ENCODE results near the gene TRMT10B.

The TRMT10B gene

DNA sequence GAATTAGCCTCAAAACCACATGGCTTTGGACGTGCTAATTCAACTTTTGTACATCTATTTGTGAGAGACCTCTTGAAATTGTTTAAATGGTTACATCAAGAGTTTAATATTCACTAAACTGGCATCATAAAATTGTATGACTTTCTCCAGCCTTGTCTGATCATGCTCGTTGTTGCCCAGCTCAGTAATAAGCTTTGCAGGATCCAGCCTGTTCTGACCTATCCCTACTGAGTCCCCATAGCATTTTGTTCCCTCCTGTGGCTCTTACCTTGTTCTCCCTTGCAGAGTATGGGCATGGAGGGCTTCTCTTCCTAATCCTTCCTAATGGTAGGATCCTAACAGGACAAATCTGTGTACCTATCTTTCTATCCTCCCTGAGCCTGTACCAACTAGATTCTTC, 24.9 kb downstream of the TRMT10B start:
- no peak for DNase-seq (ENCODE audit: low read depth)
- no peak overlapping the region for H3K4me3 ChIP-seq (ENCODE audit: low read depth, low read length)
- TF ChIP-seq, protein P1, sequence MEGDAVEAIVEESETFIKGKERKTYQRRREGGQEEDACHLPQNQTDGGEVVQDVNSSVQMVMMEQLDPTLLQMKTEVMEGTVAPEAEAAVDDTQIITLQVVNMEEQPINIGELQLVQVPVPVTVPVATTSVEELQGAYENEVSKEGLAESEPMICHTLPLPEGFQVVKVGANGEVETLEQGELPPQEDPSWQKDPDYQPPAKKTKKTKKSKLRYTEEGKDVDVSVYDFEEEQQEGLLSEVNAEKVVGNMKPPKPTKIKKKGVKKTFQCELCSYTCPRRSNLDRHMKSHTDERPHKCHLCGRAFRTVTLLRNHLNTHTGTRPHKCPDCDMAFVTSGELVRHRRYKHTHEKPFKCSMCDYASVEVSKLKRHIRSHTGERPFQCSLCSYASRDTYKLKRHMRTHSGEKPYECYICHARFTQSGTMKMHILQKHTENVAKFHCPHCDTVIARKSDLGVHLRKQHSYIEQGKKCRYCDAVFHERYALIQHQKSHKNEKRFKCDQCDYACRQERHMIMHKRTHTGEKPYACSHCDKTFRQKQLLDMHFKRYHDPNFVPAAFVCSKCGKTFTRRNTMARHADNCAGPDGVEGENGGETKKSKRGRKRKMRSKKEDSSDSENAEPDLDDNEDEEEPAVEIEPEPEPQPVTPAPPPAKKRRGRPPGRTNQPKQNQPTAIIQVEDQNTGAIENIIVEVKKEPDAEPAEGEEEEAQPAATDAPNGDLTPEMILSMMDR (IDR thresholded peaks at IDR 0.05; ENCODE audit: insufficient read depth, low read depth, low read length, missing control alignments), result no peak

DNA sequence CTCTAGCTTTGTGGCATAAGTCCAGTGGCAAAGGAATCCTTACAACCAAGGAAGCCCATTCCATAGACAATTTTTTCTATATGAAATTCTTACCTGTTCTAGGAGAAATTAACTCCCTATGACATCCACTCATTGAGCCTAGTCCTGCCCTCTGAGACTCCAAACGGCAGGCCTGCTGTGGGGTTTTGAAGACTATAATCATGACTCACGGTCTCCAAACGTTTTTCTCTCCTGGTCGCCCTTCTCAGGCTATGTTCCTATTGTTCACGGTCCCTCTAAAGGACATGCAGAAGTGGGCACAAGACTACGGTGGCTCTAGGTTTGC, 30.6 kb downstream of the TRMT10B start:
- TF ChIP-seq, protein P1 (IDR thresholded peaks at IDR 0.05; ENCODE audit: insufficient read depth, low read depth, low read length, missing control alignments), result no peak
- peak overlapping the region; percentile 62 for H3K4me3 ChIP-seq (ENCODE audit: low read depth, low read length)
- no peak for DNase-seq (ENCODE audit: low read depth)

DNA sequence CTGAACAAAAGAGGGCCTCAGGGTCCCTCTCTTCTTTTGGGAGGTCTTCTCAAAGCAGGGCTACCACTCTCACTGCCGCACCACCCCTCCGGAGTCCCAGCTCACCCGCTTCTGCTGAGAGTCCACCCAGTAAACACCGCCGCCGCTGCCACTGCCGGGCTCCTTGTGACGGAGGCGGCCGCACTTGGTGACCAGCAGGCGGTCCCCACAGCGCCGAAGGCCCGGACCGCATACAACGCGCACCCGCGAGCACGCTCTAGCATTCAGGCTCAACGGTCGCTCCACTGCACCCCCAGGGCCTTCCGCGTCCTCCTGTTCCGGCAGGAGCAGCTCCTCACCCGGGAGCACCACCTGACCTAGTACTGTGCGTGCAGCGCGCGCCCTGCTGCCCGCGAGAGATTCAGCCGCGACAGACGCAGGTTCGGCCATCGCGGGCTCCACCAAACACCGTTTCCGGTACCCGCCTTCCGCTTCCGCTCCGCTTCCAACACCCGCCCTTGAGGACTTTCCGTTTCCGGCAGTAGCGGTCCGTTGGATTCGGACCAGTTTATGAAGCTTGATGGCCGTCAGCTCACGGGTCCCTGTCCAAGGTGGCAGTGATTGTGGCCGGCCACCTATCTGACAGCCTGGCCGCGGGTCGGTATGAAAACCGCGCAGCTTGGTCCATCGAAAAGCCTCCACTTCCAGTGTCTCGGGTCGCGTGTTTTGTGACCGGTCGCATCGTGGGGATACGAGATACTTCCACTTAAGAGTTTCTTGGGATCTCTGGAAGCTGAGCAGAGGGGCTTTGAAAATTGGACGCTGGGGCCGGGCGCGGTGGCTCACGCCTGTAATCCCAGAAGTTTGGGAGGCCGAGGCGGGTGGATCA, 31.2 kb downstream of the TRMT10B start, which contains the start of gene EXOSC3:
Gene EXOSC3 (minus strand): TSS at position 449 of the 868 bp plus-strand sequence. CDS start 20 bp downstream, at position 429.
- TF ChIP-seq, protein P1 (IDR thresholded peaks at IDR 0.05; ENCODE audit: insufficient read depth, low read depth, low read length, missing control alignments), result no peak
- DNase-seq (ENCODE audit: low read depth), result peak; percentile 95
- H3K4me3 ChIP-seq (ENCODE audit: low read depth, low read length), result peak within 1 kb of the TSS; percentile 62

DNA sequence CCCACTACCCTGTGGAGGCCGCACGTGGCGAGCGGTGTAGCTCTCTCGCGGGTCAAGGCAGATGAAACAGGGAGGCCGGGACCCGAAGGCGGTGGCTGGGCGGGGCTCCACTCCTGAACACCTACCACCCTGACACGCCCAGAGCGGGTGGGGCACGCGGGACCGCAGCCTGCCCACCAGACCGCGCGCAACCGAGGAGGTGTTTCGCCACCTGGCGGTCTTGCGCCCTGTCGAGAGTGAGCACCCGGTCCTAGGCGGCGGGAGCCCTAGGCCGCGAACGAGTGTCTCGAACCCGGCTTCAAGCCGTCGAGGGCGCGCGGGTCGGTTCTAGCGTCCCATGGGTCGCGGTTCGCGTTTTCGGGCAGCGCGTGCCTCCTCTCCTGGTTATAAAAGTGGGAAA, 33.5 kb downstream of the TRMT10B start:
- DNase-seq (ENCODE audit: low read depth), result no peak
- TF ChIP-seq, protein P1 (IDR thresholded peaks at IDR 0.05; ENCODE audit: insufficient read depth, low read depth, low read length, missing control alignments), result no peak
- H3K4me3 ChIP-seq (ENCODE audit: low read depth, low read length), result no peak overlapping the region

DNA sequence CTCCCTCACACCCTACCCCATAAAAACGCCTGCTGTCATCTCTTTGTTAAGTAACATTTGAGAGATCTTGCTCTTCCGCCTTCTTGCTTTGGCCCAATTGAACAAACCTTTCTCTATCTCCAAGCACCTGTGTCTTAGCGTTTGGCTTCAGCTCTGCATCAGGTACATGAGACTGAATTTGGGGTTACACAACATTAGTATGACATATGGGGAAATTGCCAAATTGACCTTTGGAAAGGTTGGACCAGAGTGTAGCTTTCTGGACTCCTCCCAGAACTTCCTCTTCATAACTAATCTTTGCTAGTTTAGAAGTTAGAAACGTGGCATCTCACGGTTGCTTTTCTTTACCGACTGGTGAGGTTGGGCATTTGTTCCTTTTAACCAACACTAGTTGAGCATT, 34.7 kb downstream of the TRMT10B start:
- no peak for DNase-seq (ENCODE audit: low read depth)
- H3K4me3 ChIP-seq (ENCODE audit: low read depth, low read length), result no peak overlapping the region
- TF ChIP-seq, protein P1 (IDR thresholded peaks at IDR 0.05; ENCODE audit: insufficient read depth, low read depth, low read length, missing control alignments), result no peak

DNA sequence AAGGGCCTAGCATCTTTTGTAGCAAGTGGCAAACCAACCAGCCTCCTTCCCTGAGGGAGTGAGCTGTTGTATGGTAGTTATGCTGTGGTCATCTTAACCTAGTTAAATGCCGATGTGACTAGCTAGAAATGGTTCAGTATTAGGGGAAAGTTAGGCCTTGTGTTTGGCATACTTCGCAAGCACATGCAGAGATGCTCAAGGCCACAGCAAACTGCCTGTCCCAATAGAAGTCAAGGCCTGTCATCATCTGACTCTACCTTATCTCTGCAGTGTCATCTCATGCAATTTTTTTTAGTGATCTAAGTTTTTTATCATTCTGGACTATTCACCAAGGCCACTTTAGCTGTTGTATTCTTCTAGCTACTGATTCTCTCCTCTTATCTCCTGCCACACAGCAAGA, 36.5 kb downstream of the TRMT10B start:
- no peak overlapping the region for H3K4me3 ChIP-seq (ENCODE audit: low read depth, low read length)
- TF ChIP-seq, protein P1 (IDR thresholded peaks at IDR 0.05; ENCODE audit: insufficient read depth, low read depth, low read length, missing control alignments), result no peak
- DNase-seq (ENCODE audit: low read depth), result no peak

DNA sequence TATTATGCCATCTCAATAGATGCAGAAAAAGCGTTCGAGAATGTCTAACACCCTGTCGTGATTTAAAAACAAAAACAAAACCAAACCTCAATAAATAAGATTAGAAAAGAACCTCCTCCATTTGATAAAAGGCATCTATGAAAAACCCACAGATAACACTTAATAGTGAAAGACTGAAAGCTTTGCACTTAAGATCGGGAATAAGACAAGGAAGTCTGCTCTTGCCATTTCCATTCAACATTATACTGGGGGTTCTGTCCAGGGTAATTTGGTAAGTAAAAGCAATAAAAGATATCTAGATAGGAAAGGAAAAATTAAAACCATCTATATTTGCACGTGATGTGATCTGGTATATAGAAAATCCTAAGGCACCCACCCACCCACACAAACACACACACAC, 38.5 kb downstream of the TRMT10B start:
- TF ChIP-seq, protein P1 (IDR thresholded peaks at IDR 0.05; ENCODE audit: insufficient read depth, low read depth, low read length, missing control alignments), result no peak
- H3K4me3 ChIP-seq (ENCODE audit: low read depth, low read length), result no peak overlapping the region
- no peak for DNase-seq (ENCODE audit: low read depth)

Data from GM12865 (cell line).